H1 (cell line): ENCODE measurements around the gene SNTG2. TPM values are rescaled to one million over a fixed set of nuclear protein-coding genes. Genes with fewer than 3 reads are reported as not detected.

Experiments used
- CTCF ChIA-PET: fragments of 300-600 bp; sonication (Branson Sonifier 250); formaldehyde crosslinking; loops from one replicate; lab custom pipeline; 2021; ENCODE audit not compliant: partially characterized antibody; lab: Charles Lee
- POLR2A ChIA-PET: fragments of 300-600 bp; sonication (Branson Sonifier 250); formaldehyde crosslinking; loops from one replicate; lab custom pipeline; 2021; ENCODE audit warnings: inconsistent platforms; ENCODE audit not compliant: partially characterized antibody; lab: Charles Lee
- DNase-seq, 2 experiments: peaks; one replicate each; pipeline versions ENCODE4 v3.0.0 to v3.0.0-alpha.2; 2010 to 2022; ENCODE audit warnings: low spot score in 2 of 2, low read depth in 1 of 2, mixed read lengths in 1 of 2
- FAIRE-seq: peaks from 2 replicates; lab custom pipeline; 2011; peaks lifted over from hg19 to GRCh38; lab: Jason Lieb, UNC
- H2AFZ ChIP-seq: 2 replicates; pipeline ENCODE4 v1.8.1; 2012; ENCODE audit warnings: low read length, inconsistent platforms
- H2AK5ac ChIP-seq: 2 replicates; pipeline ENCODE4 v1.6.1; 2013; ENCODE audit warnings: low read depth, low read length
- H2BK120ac ChIP-seq: replicated peaks from 2 replicates; pipeline ENCODE3; 2013; ENCODE audit warnings: low read depth, low read length, inconsistent platforms
- H2BK12ac ChIP-seq: 2 replicates; pipeline ENCODE4 v1.6.1; 2013; ENCODE audit warnings: low read depth, low read length
- H2BK15ac ChIP-seq: 2 replicates; pipeline ENCODE4 v1.6.1; 2013; ENCODE audit warnings: low read length
- H2BK20ac ChIP-seq: 2 replicates; pipeline ENCODE4 v1.6.1; 2013; ENCODE audit warnings: low read length
- H2BK5ac ChIP-seq: 2 replicates; pipeline ENCODE4 v1.6.1; 2013; ENCODE audit warnings: low read depth, low read length
- H3K14ac ChIP-seq: 2 replicates; pipeline ENCODE4 v1.6.1; 2013; ENCODE audit warnings: inconsistent platforms; ENCODE audit not compliant: insufficient read length
- H3K18ac ChIP-seq: 2 replicates; pipeline ENCODE4 v1.6.1; 2013; ENCODE audit warnings: low read length; ENCODE audit errors: extremely low read depth
- H3K23ac ChIP-seq: 2 replicates; pipeline ENCODE4 v1.6.1; 2013; ENCODE audit warnings: inconsistent platforms; ENCODE audit not compliant: insufficient read length
- H3K23me2 ChIP-seq: 2 replicates; pipeline ENCODE4 v1.6.1; 2013; ENCODE audit warnings: low read depth, low read length
- H3K27ac ChIP-seq: 2 replicates; pipeline ENCODE4 v1.6.1; 2011; ENCODE audit warnings: low read depth, low read length, inconsistent platforms
- H3K27me3 ChIP-seq, 4 experiments: replicated peaks in 1 of 4; 1 replicate in 1 of 4; 2 replicates in 3 of 4; pipeline versions ENCODE4 v1.6.1 to v1.8.1; 2011 to 2013; ENCODE audit warnings: low read length in 3 of 4, mild to moderate bottlenecking in 3 of 4, inconsistent platforms in 2 of 4, mixed read lengths in 2 of 4, moderate library complexity in 1 of 4; ENCODE audit not compliant: control insufficient read depth in 3 of 4, insufficient read depth in 3 of 4; ENCODE audit errors: extremely low read depth in 1 of 4
- H3K36me3 ChIP-seq, 4 experiments: 2 replicates each; pipeline versions ENCODE4 v1.6.1 to v1.8.1; 2011 to 2013; ENCODE audit warnings: mild to moderate bottlenecking in 4 of 4, low read length in 3 of 4, moderate library complexity in 2 of 4, control low read depth in 1 of 4, inconsistent platforms in 1 of 4; ENCODE audit not compliant: insufficient read depth in 4 of 4, control insufficient read depth in 2 of 4
- H3K4ac ChIP-seq: replicated peaks from 2 replicates; pipeline ENCODE3; 2013; ENCODE audit warnings: low read length, low read depth, mixed read lengths, inconsistent platforms; ENCODE audit not compliant: insufficient read length
- H3K4me1 ChIP-seq, 4 experiments: replicated peaks in 1 of 4; 1 replicate in 1 of 4; 2 replicates in 3 of 4; pipeline versions ENCODE4 v1.6.1 to v1.8.1; 2011 to 2013; ENCODE audit warnings: low read length in 3 of 4, inconsistent platforms in 2 of 4, mixed read lengths in 1 of 4; ENCODE audit not compliant: insufficient read depth in 4 of 4, control insufficient read depth in 3 of 4
- H3K4me2 ChIP-seq, 2 experiments: 2 replicates each; pipeline versions ENCODE4 v1.6.1 to v1.8.1; 2011 to 2013; ENCODE audit warnings: low read depth in 2 of 2, low read length in 2 of 2, control low read depth in 1 of 2, inconsistent platforms in 1 of 2, mild to moderate bottlenecking in 1 of 2; ENCODE audit not compliant: insufficient read depth in 1 of 2
- H3K4me3 ChIP-seq, 4 experiments: fragments of 200-600, 300-600 bp in 1 of 4; sonication (generic), shearing (Covaris generic), sonication (Bioruptor Twin) in 1 of 4; 2 replicates each; pipeline versions ENCODE4 v1.5.1 to v1.8.1; 2011 to 2016; ENCODE audit warnings: low read length in 4 of 4, low read depth in 3 of 4, control low read depth in 2 of 4, inconsistent platforms in 2 of 4, mild to moderate bottlenecking in 2 of 4, mixed read lengths in 1 of 4, moderate library complexity in 1 of 4; ENCODE audit not compliant: insufficient read depth in 2 of 4; ENCODE audit errors: extremely low read depth in 1 of 4
- H3K56ac ChIP-seq: replicated peaks from 2 replicates; pipeline ENCODE3; 2013; ENCODE audit warnings: low read depth, mild to moderate bottlenecking, mixed read lengths, low read length, inconsistent platforms; ENCODE audit not compliant: insufficient read length
- H3K79me1 ChIP-seq: 2 replicates; pipeline ENCODE4 v1.6.1; 2013; ENCODE audit warnings: low read depth, low read length, control low read depth
- H3K79me2 ChIP-seq, 2 experiments: 2 replicates each; pipeline versions ENCODE4 v1.6.1 to v1.8.1; 2012 to 2013; ENCODE audit warnings: low read length in 2 of 2, mild to moderate bottlenecking in 2 of 2, inconsistent platforms in 1 of 2; ENCODE audit not compliant: insufficient read depth in 2 of 2, control insufficient read depth in 1 of 2
- H3K9ac ChIP-seq, 4 experiments: replicated peaks in 1 of 4; 1 replicate in 1 of 4; 2 replicates in 3 of 4; pipeline versions ENCODE4 v1.6.1 to v1.8.1; 2011 to 2013; ENCODE audit warnings: low read depth in 3 of 4, low read length in 3 of 4, control low read depth in 2 of 4, mild to moderate bottlenecking in 2 of 4, moderate library complexity in 2 of 4, inconsistent platforms in 1 of 4; ENCODE audit errors: extremely low read depth in 1 of 4
- H3K9me3 ChIP-seq, 2 experiments: 2 replicates each; pipeline versions ENCODE4 v1.6.1 to v1.8.1; 2012 to 2013; ENCODE audit warnings: mild to moderate bottlenecking in 2 of 2, moderate library complexity in 2 of 2, control low read depth in 1 of 2, inconsistent platforms in 1 of 2, low read depth in 1 of 2, low read length in 1 of 2, mixed read lengths in 1 of 2; ENCODE audit not compliant: insufficient read depth in 2 of 2
- H4K20me1 ChIP-seq, 2 experiments: replicated peaks in 1 of 2; 2 replicates each; pipeline versions ENCODE3 to v1.8.1; 2011 to 2013; ENCODE audit warnings: inconsistent platforms in 2 of 2, low read length in 2 of 2, mild to moderate bottlenecking in 1 of 2; ENCODE audit not compliant: insufficient read depth in 2 of 2, control insufficient read depth in 1 of 2
- H4K5ac ChIP-seq: 2 replicates; pipeline ENCODE4 v1.6.1; 2013; ENCODE audit warnings: low read length, low read depth, mixed read lengths, inconsistent platforms; ENCODE audit not compliant: insufficient read length
- H4K8ac ChIP-seq: 2 replicates; pipeline ENCODE4 v1.8.0; 2013; ENCODE audit warnings: mild to moderate bottlenecking, moderate library complexity, low read length, inconsistent platforms; ENCODE audit not compliant: insufficient read depth; ENCODE audit errors: extremely low read depth
- H4K91ac ChIP-seq: replicated peaks from 2 replicates; pipeline ENCODE3; 2013; ENCODE audit warnings: low read length, mixed read lengths, inconsistent platforms; ENCODE audit not compliant: insufficient read length
- ATF3 ChIP-seq: IDR thresholded peaks from 2 replicates; pipeline ENCODE4 v1.6.1; 2011; ENCODE audit warnings: low read depth, mild to moderate bottlenecking, low read length; ENCODE audit not compliant: insufficient read depth
- BCL11A ChIP-seq, 2 experiments: IDR thresholded peaks; one replicate each; pipeline ENCODE4 v1.6.1; 2011; ENCODE audit warnings: low read depth in 2 of 2, low read length in 2 of 2, mild to moderate bottlenecking in 2 of 2
- CTBP2 ChIP-seq: IDR thresholded peaks from 2 replicates; pipeline ENCODE4 v1.7.0; 2011; ENCODE audit warnings: borderline replicate concordance, mild to moderate bottlenecking, moderate library complexity, mixed read lengths, low read length; ENCODE audit not compliant: insufficient read depth, insufficient read length
- FOSL1 ChIP-seq: IDR thresholded peaks from 2 replicates; pipeline ENCODE4 v1.6.1; 2011; ENCODE audit warnings: mild to moderate bottlenecking, low read depth, low read length, moderate library complexity; ENCODE audit not compliant: insufficient read depth
- HDAC2 ChIP-seq, 2 experiments: fragments of 300-600 bp in 1 of 2; sonication (generic) in 1 of 2; IDR thresholded peaks; 2 replicates each; pipeline ENCODE4 v1.6.1; 2011 to 2012; ENCODE audit warnings: low read depth in 2 of 2, low read length in 2 of 2, mild to moderate bottlenecking in 2 of 2, moderate library complexity in 2 of 2, borderline replicate concordance in 1 of 2, inconsistent platforms in 1 of 2
- MAFK ChIP-seq: IDR thresholded peaks from 2 replicates; pipeline ENCODE4 v1.6.1; 2012; ENCODE audit warnings: low read depth, mild to moderate bottlenecking, improper control_type of control experiment, low read length
- NRF1 ChIP-seq: IDR thresholded peaks from 2 replicates; pipeline ENCODE4 v1.6.1; 2011; ENCODE audit warnings: mild to moderate bottlenecking, low read depth, low read length, improper control_type of control experiment
- WGBS, 2 experiments: shearing (Covaris generic) in 1 of 2; methylation state at CpG; one replicate each; pipeline versions ENCODE4 v1.1.6 to v1.1.7; 2013 to 2015; ENCODE audit warnings: low lambda C conversion rate in 2 of 2, mixed read lengths in 2 of 2, inconsistent platforms in 1 of 2, low coverage in 1 of 2, missing lambda C conversion rate in 1 of 2; ENCODE audit not compliant: insufficient replicate concordance in 2 of 2, insufficient coverage in 1 of 2, insufficient read length in 1 of 2; ENCODE audit errors: extremely low coverage in 1 of 2, missing lambda C conversion rate in 1 of 2; 5-methylcytosine and 5-hydroxymethylcytosine counted together
- polyA plus RNA-seq, 7 experiments: library from polyadenylated mRNA; depleted of rRNA in 3 of 7; stranded (reverse) in 5 of 7; unstranded in 2 of 7; fragments of >200 nt in 5 of 7; fragments of 200-250 nt in 2 of 7; gene quantifications; 1 replicate in 5 of 7; 2 replicates in 1 of 7; 4 replicates in 1 of 7; pipeline versions ENCODE4 v1.2.1 to v1.2.3, GENCODE V29; 2011 to 2013; ENCODE audit warnings: missing spikeins in 2 of 7, mixed read lengths in 2 of 7
- total RNA-seq: library from RNA; stranded (reverse); fragmentation: NEBNext Ultra II Directional; extraction: Animal tissue kit (Norgen Biotek cat#: 25700); gene quantifications from 2 replicates; pipeline ENCODE4 v1.2.1, GENCODE V29; 2021

SNTG2 gene
- total and polyA plus RNA-seq, 2 of the 8 experiments (the other 6 are each of a cell fraction or from before 2014, with no cell fraction given), result 6.6 to 18.1 TPM

- POLR2A ChIA-PET, result no interaction called here
- 82% methylated on average over 3 of the region's 3 CpGs; no CpG with 5 or more reads in 1 of the 2 experiments for WGBS, 2 experiments
- CTCF ChIA-PET, result interaction anchor here (1.2 kb wide), 1 partner anchor 8 kb away, joined by 3 read pairs; no protein-coding TSS in a partner anchor
- TF ChIP-seq CTBP2, result no peak
- TF ChIP-seq NRF1, result no peak
- TF ChIP-seq HDAC2 (IDR thresholded peaks at IDR 0.05; ENCODE audit: borderline replicate concordance in 1 of 2, low read depth in 2 of 2, low read length in 2 of 2), result no peak
- TF ChIP-seq FOSL1, result no peak
- no peak for TF ChIP-seq ATF3
- no peak for TF ChIP-seq MAFK
- TF ChIP-seq BCL11A (IDR thresholded peaks at IDR 0.05; ENCODE audit: low read depth in 2 of 2, low read length in 2 of 2), result no peak
Observed at GRCh38 chr2:1405967-1406366, 455.3 kb downstream of the SNTG2 start.

More at GRCh38 chr2:1405967-1406366, 455.3 kb downstream of the SNTG2 start:
- Histone ChIP-seq H3K9ac (no peak overlapping the region), H2AFZ (no peak overlapping the region), H2BK120ac (no peak overlapping the region), H3K4me3 (no peak overlapping the region), H2BK15ac (no peak overlapping the region), H3K23me2 (peaks cover 6% of the 10 kb centered on the region; the same call in 1 of the 2 replicates), H2BK5ac (no peak overlapping the region), H3K18ac (no peak overlapping the region), H4K20me1 (no peaks in the 10 kb centered on the region), H3K56ac (no peak overlapping the region), H2BK20ac (no peak overlapping the region), H4K5ac (no peak overlapping the region), H3K4ac (no peak overlapping the region), H3K27me3 (no peaks in the 10 kb centered on the region; a peak in 1 of 7 replicates), H3K36me3 (no peaks in the 10 kb centered on the region), H3K4me1 (no peaks in the 10 kb centered on the region; a peak in 1 of 7 replicates), H3K4me2 (no peak overlapping the region), H4K8ac (no peak overlapping the region), H2AK5ac (no peak overlapping the region), H2BK12ac (no peak overlapping the region), H3K23ac (no peak overlapping the region), H3K9me3 (no peaks in the 10 kb centered on the region; a peak in 1 of 4 replicates), H4K91ac (no peak overlapping the region), H3K27ac (no peak overlapping the region), H3K14ac (no peak overlapping the region), H3K79me2 (no peaks in the 10 kb centered on the region), H3K79me1 (no peaks in the 10 kb centered on the region)
- FAIRE-seq (no peak), DNase-seq (no peak)
